GM12878 (cell line): ENCODE results near the gene TPRKB. TPM values are rescaled to one million over a fixed set of nuclear protein-coding genes. Genes with fewer than 3 reads are reported as not detected.

Experiments
- ATAC-seq: fragments of 200-7000 bp; cut with Tn5 transposase; 3 replicates; pipeline ENCODE4 v1.9.1; 2020; ENCODE audit warnings: mild to moderate bottlenecking, moderate library complexity
- BruUV-seq: library from RNA; stranded (reverse); fragments of 400-500 nt; replicated peaks from 2 replicates; lab custom pipeline; 2021; lab: Mats Ljungman, UMichigan
- CTCF ChIA-PET: fragments of 300-600 bp; sonication (Branson Sonifier 250); formaldehyde crosslinking; extraction: SDS; loops from one replicate; lab custom pipeline; 2021; ENCODE audit warnings: inconsistent platforms; lab: Yijun Ruan, JAX
- POLR2A ChIA-PET: fragments of 350-600 bp; formaldehyde crosslinking; extraction: SDS; loops from one replicate; lab custom pipeline; 2021; ENCODE audit warnings: inconsistent platforms; lab: Charles Lee
- RAD21 ChIA-PET: fragments of 300-600 bp; sonication (Branson Sonifier 250); formaldehyde crosslinking; loops from one replicate; lab custom pipeline; 2023; ENCODE audit warnings: antibody characterized with exemption; ENCODE audit not compliant: unreplicated experiment; lab: Charles Lee
- SMC1A ChIA-PET: fragments of 300-600 bp; sonication (Branson Sonifier 250); formaldehyde crosslinking; loops from one replicate; lab custom pipeline; 2023; ENCODE audit not compliant: unreplicated experiment, uncharacterized antibody; lab: Charles Lee
- DNase-seq: peaks from one replicate; pipeline ENCODE4 v3.0.0-alpha.2; 2011; ENCODE audit warnings: low read depth, low spot score
- FAIRE-seq: peaks from 3 replicates; lab custom pipeline; 2011; peaks lifted over from hg19 to GRCh38; lab: Jason Lieb, UNC
- H2AFZ ChIP-seq: 2 replicates; pipeline ENCODE4 v1.6.0; 2011; ENCODE audit warnings: low read depth, low read length, control low read depth; ENCODE audit not compliant: control insufficient read depth
- H3K27ac ChIP-seq: 2 replicates; pipeline ENCODE4 v1.5.1; 2011; ENCODE audit warnings: control low read depth; ENCODE audit not compliant: control insufficient read depth, insufficient read depth
- H3K27me3 ChIP-seq, 2 experiments: replicated peaks in 1 of 2; 2 replicates each; pipeline versions ENCODE4 v1.6.0 to v1.6.1; 2011; ENCODE audit warnings: low read length in 1 of 2; ENCODE audit not compliant: control insufficient read depth in 2 of 2, insufficient read depth in 2 of 2
- H3K36me3 ChIP-seq, 2 experiments: 2 replicates each; pipeline ENCODE4 v1.5.1; 2011; ENCODE audit warnings: low read length in 1 of 2; ENCODE audit not compliant: control insufficient read depth in 2 of 2, insufficient read depth in 2 of 2
- H3K4me1 ChIP-seq: 2 replicates; pipeline ENCODE4 v1.6.1; 2011; ENCODE audit warnings: mild to moderate bottlenecking, low read length, moderate library complexity, mixed read lengths; ENCODE audit not compliant: control insufficient read depth, insufficient read depth
- H3K4me2 ChIP-seq: 2 replicates; pipeline ENCODE4 v1.6.0; 2011; ENCODE audit warnings: control low read depth; ENCODE audit not compliant: control insufficient read depth, insufficient read depth
- H3K4me3 ChIP-seq: fragments of 200-600 bp; sonication (generic); 2 replicates; pipeline ENCODE4 v1.5.1; 2016
- H3K79me2 ChIP-seq: 2 replicates; pipeline ENCODE4 v1.6.0; 2011; ENCODE audit warnings: low read length; ENCODE audit not compliant: control insufficient read depth, insufficient read depth
- H3K9ac ChIP-seq: 2 replicates; pipeline ENCODE4 v1.8.0; 2011; ENCODE audit warnings: low read length, control low read depth, mixed read lengths; ENCODE audit not compliant: control insufficient read depth, insufficient read depth
- H3K9me3 ChIP-seq: replicated peaks from 3 replicates; pipeline ENCODE4 v1.5.1; 2011; ENCODE audit warnings: mild to moderate bottlenecking, low read length; ENCODE audit not compliant: control insufficient read depth, insufficient read depth
- H4K20me1 ChIP-seq: 2 replicates; pipeline ENCODE4 v1.6.0; 2011; ENCODE audit not compliant: control insufficient read depth, insufficient read depth
- HCFC1 ChIP-seq: fragments of 150-350 bp; IDR thresholded peaks from 2 replicates; pipeline ENCODE4 v1.6.1; 2014; ENCODE audit warnings: low read length
- IRF3 ChIP-seq: fragments of 450-650 bp; IDR thresholded peaks from 2 replicates; pipeline ENCODE4 v1.6.1; 2014; ENCODE audit warnings: mild to moderate bottlenecking
- JUND ChIP-seq: IDR thresholded peaks from 2 replicates; pipeline ENCODE4 v1.6.1; 2012; ENCODE audit warnings: low read depth, mild to moderate bottlenecking, low read length, improper control_type of control experiment, moderate library complexity
- POLR2AphosphoS5 ChIP-seq: IDR thresholded peaks from 2 replicates; pipeline ENCODE4 v1.6.1; 2011; ENCODE audit warnings: mild to moderate bottlenecking, low read length, inconsistent platforms
- SREBF1 ChIP-seq: IDR thresholded peaks from 2 replicates; pipeline ENCODE4 v1.6.1; 2012; ENCODE audit warnings: mild to moderate bottlenecking, low read length
- WGBS: methylation state at CpG from one replicate; pipeline ENCODE4 v1.1.6; 2016; ENCODE audit warnings: low lambda C conversion rate; ENCODE audit not compliant: insufficient replicate concordance, insufficient coverage; ENCODE audit errors: missing lambda C conversion rate; 5-methylcytosine and 5-hydroxymethylcytosine counted together
- in situ Hi-C: fragments of 300-500 bp; cut with MboI; formaldehyde crosslinking; loops from 9 replicates; pipeline ENCODE4 v1.14.3; 2018; ENCODE audit warnings: mixed read lengths
- intact Hi-C: fragments of 100-400 bp; cut with micrococcal nuclease; formaldehyde crosslinking; loops from one replicate; pipeline ENCODE4 v1.14.2; 2022; ENCODE audit not compliant: unreplicated experiment
- polyA plus RNA-seq, 11 experiments: library from polyadenylated mRNA; depleted of rRNA in 4 of 11; unstranded in 6 of 11; stranded (reverse) in 5 of 11; fragments of >200 nt; fragmentation: Nextera tagmentation in 4 of 11; fragmentation: Illumina TruSeq in 1 of 11; extraction: Ambion mirVana in 4 of 11; extraction: Trizol in 1 of 11; gene quantifications; 1 replicate in 1 of 11; 2 replicates in 10 of 11; pipeline versions ENCODE4 v1.2.1 to v1.2.3, GENCODE V29; 2011 to 2016; ENCODE audit warnings: inconsistent platforms in 2 of 11, missing spikeins in 2 of 11, low read depth in 1 of 11
- total RNA-seq, 4 experiments: library from RNA; depleted of rRNA in 3 of 4; stranded (reverse); fragments of >200 nt in 3 of 4; fragmentation: Illumina TruSeq in 1 of 4; extraction: Trizol in 1 of 4; gene quantifications; 2 replicates each; pipeline versions ENCODE4 v1.2.1 to v1.2.3, GENCODE V29; 2013 to 2021
- TF ChIP-seq, protein P1 (sequence below): fragments of 150-350 bp; IDR thresholded peaks from 2 replicates; pipeline ENCODE4 v1.6.1; 2016; ENCODE audit warnings: low read depth, low read length
- TF ChIP-seq, protein P2 (sequence below): fragments of 450-650 bp; formaldehyde crosslinking; IDR thresholded peaks from 2 replicates; pipeline ENCODE4 v1.4.0; 2020; ENCODE audit warnings: mild to moderate bottlenecking, moderate library complexity
- TF ChIP-seq, protein P3 (sequence below): IDR thresholded peaks from 2 replicates; pipeline ENCODE4 v1.6.1; 2012; ENCODE audit warnings: low read depth, low read length, improper control_type of control experiment
- TF ChIP-seq, protein P4 (sequence below): IDR thresholded peaks from 2 replicates; pipeline ENCODE4 v1.6.1; 2012; ENCODE audit warnings: improper control_type of control experiment, low read depth, low read length; ENCODE audit not compliant: insufficient replicate concordance

TPRKB gene
- total and polyA plus RNA-seq, 10 of the 15 experiments (the other 5 are each of a cell fraction or from before 2014, with no cell fraction given): 28.1 to 129 (median 67.2) TPM

- intact Hi-C loops: no loop called here
- DNase-seq (no peak), FAIRE-seq (no peak), ATAC-seq (no peak)
- WGBS: 89% methylated on average over 1 of the region's 1 CpG
- RAD21 ChIA-PET: no interaction called here
- Histone ChIP-seq H2AFZ (no peak overlapping the region), H3K4me2 (no peak overlapping the region), H4K20me1 (no peaks in the 10 kb centered on the region), H3K79me2 (no peaks in the 10 kb centered on the region), H3K27ac (no peak overlapping the region), H3K9me3 (no peaks in the 10 kb centered on the region), H3K36me3 (peaks cover 10 to 15% of the 10 kb centered on the region in 2 experiments), H3K9ac (no peak overlapping the region), H3K4me3 (no peak overlapping the region), H3K4me1 (no peaks in the 10 kb centered on the region), H3K27me3 (no peaks in the 10 kb centered on the region)
- SMC1A ChIA-PET: no interaction called here
- POLR2A ChIA-PET: no interaction called here
- in situ Hi-C loops: no loop called here
- no TSS peak for BruUV-seq
- CTCF ChIA-PET: interaction anchor here (1.3 to 2.0 kb wide), 2 partner anchors 62 to 573 kb away, joined by 3 to 6 read pairs; no protein-coding TSS in a partner anchor
- TF ChIP-seq, protein P1, sequence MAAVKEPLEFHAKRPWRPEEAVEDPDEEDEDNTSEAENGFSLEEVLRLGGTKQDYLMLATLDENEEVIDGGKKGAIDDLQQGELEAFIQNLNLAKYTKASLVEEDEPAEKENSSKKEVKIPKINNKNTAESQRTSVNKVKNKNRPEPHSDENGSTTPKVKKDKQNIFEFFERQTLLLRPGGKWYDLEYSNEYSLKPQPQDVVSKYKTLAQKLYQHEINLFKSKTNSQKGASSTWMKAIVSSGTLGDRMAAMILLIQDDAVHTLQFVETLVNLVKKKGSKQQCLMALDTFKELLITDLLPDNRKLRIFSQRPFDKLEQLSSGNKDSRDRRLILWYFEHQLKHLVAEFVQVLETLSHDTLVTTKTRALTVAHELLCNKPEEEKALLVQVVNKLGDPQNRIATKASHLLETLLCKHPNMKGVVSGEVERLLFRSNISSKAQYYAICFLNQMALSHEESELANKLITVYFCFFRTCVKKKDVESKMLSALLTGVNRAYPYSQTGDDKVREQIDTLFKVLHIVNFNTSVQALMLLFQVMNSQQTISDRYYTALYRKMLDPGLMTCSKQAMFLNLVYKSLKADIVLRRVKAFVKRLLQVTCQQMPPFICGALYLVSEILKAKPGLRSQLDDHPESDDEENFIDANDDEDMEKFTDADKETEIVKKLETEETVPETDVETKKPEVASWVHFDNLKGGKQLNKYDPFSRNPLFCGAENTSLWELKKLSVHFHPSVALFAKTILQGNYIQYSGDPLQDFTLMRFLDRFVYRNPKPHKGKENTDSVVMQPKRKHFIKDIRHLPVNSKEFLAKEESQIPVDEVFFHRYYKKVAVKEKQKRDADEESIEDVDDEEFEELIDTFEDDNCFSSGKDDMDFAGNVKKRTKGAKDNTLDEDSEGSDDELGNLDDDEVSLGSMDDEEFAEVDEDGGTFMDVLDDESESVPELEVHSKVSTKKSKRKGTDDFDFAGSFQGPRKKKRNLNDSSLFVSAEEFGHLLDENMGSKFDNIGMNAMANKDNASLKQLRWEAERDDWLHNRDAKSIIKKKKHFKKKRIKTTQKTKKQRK: no peak
- TF ChIP-seq SREBF1 (no peak), HCFC1 (no peak), POLR2AphosphoS5 (no peak), JUND (no peak), IRF3 (no peak)
- TF ChIP-seq, protein P2, sequence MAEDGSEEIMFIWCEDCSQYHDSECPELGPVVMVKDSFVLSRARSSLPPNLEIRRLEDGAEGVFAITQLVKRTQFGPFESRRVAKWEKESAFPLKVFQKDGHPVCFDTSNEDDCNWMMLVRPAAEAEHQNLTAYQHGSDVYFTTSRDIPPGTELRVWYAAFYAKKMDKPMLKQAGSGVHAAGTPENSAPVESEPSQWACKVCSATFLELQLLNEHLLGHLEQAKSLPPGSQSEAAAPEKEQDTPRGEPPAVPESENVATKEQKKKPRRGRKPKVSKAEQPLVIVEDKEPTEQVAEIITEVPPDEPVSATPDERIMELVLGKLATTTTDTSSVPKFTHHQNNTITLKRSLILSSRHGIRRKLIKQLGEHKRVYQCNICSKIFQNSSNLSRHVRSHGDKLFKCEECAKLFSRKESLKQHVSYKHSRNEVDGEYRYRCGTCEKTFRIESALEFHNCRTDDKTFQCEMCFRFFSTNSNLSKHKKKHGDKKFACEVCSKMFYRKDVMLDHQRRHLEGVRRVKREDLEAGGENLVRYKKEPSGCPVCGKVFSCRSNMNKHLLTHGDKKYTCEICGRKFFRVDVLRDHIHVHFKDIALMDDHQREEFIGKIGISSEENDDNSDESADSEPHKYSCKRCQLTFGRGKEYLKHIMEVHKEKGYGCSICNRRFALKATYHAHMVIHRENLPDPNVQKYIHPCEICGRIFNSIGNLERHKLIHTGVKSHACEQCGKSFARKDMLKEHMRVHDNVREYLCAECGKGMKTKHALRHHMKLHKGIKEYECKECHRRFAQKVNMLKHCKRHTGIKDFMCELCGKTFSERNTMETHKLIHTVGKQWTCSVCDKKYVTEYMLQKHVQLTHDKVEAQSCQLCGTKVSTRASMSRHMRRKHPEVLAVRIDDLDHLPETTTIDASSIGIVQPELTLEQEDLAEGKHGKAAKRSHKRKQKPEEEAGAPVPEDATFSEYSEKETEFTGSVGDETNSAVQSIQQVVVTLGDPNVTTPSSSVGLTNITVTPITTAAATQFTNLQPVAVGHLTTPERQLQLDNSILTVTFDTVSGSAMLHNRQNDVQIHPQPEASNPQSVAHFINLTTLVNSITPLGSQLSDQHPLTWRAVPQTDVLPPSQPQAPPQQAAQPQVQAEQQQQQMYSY (CRISPR knock-in tag): no peak
- TF ChIP-seq, protein P3, sequence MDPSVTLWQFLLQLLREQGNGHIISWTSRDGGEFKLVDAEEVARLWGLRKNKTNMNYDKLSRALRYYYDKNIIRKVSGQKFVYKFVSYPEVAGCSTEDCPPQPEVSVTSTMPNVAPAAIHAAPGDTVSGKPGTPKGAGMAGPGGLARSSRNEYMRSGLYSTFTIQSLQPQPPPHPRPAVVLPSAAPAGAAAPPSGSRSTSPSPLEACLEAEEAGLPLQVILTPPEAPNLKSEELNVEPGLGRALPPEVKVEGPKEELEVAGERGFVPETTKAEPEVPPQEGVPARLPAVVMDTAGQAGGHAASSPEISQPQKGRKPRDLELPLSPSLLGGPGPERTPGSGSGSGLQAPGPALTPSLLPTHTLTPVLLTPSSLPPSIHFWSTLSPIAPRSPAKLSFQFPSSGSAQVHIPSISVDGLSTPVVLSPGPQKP: no peak
- TF ChIP-seq, protein P4, sequence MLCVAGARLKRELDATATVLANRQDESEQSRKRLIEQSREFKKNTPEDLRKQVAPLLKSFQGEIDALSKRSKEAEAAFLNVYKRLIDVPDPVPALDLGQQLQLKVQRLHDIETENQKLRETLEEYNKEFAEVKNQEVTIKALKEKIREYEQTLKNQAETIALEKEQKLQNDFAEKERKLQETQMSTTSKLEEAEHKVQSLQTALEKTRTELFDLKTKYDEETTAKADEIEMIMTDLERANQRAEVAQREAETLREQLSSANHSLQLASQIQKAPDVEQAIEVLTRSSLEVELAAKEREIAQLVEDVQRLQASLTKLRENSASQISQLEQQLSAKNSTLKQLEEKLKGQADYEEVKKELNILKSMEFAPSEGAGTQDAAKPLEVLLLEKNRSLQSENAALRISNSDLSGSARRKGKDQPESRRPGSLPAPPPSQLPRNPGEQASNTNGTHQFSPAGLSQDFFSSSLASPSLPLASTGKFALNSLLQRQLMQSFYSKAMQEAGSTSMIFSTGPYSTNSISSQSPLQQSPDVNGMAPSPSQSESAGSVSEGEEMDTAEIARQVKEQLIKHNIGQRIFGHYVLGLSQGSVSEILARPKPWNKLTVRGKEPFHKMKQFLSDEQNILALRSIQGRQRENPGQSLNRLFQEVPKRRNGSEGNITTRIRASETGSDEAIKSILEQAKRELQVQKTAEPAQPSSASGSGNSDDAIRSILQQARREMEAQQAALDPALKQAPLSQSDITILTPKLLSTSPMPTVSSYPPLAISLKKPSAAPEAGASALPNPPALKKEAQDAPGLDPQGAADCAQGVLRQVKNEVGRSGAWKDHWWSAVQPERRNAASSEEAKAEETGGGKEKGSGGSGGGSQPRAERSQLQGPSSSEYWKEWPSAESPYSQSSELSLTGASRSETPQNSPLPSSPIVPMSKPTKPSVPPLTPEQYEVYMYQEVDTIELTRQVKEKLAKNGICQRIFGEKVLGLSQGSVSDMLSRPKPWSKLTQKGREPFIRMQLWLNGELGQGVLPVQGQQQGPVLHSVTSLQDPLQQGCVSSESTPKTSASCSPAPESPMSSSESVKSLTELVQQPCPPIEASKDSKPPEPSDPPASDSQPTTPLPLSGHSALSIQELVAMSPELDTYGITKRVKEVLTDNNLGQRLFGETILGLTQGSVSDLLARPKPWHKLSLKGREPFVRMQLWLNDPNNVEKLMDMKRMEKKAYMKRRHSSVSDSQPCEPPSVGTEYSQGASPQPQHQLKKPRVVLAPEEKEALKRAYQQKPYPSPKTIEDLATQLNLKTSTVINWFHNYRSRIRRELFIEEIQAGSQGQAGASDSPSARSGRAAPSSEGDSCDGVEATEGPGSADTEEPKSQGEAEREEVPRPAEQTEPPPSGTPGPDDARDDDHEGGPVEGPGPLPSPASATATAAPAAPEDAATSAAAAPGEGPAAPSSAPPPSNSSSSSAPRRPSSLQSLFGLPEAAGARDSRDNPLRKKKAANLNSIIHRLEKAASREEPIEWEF: no peak
Measured at GRCh38 chr2:73762571-73762970, 25.4 kb upstream of the TPRKB start.
